GM21423 (cell line): ENCODE results near the gene HSPB7.
"Not testable (repeated sequence)": the region's sequence is repeated elsewhere in the genome, so short reads cannot be mapped to it uniquely, and the experiment has no call there.

ENCODE experiments used
- ATAC-seq: cut with Tn5 transposase; IDR thresholded peaks from one replicate; pipeline ENCODE4 v1.9.1; 2021; ENCODE audit warnings: mild to moderate bottlenecking, moderate library complexity; ENCODE audit not compliant: unreplicated experiment

HSPB7 gene

DNA sequence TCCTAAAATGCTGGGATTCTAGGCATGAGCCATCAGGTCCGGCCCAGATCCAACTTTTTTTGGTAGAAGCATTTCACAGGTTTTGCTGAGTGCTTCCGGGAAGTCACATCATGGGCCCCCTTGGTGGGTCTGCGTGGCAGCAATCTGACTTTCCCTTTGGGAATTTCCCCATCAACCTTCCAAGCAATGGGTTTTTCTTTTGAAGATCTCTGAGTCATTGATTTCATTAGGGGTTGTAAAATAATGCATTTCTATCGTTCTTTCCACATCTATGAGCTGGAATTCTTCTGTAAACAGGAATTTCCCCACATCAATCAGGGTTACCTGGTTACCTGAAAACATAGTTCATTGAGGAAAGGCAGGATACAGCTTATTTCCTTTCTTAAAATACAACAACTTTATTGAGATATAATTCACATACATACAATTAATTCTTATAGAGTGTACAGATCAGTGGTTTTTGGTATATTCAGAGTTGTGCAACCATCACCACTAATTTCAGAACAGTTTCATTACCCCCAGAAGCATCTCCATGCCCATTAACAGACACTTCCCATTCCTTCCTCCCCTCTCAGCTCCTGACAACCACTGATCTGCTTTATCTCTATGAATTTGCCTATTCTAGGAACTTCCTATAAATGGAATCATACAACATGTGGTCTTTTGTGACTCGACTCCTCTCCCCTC lies 32.1 kb downstream of the HSPB7 start:
- ATAC-seq = no peak

DNA sequence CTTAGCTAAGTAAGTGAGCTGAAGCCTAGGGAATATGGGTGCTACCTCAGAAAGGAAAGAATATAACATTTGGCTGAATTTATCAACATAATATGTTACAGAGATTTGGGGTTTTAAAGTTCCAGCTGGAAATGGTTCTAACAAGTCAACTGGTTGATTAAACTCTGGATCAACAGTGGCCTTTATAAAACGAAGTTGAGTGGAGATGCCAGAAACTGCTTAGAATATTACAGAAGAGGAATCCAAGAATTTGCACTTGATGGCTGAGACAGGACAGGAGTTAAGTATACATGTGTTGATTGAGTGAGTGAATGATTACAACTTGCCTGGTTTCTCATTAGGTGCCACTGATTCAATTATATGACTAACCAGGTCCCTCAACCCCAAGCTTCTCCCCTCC lies 34.6 kb downstream of the HSPB7 start:
- no peak for ATAC-seq

DNA sequence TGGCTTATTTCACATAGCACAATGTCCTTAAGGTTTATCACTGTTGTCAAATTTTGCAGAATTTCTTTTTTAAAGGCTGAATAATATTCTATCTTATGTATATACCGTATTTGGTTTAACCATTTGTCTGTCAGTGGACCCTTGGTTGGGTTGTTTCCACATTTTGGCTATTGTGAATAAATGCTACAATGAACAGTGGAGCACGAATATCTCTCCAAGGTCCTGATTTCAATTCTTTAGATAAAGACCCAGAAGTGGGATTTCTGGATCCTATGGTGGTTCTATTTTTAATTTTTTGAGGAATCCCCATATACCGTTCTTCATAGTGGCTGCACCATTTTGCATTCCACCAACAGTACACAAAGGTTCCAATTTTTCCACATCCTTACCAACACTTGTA lies 36.2 kb downstream of the HSPB7 start:
- ATAC-seq = no peak

DNA sequence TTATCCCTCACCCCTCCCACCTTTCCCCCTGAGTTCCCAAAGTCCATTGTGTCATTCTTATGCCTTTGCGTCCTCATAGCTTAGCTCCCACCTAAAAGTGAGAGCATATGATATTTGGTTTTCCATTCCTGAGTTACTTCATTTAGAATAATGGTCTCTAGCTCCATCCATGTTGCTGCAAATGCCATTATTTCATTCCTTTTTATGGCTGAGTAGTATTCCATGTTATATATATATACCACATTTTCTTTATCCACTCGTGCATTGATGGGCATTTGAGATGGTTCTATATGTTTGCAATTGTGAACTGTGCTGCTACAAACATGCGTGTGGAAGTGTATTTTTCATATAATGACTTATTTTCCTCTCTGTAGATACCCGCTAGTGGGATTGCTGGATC lies 39.9 kb downstream of the HSPB7 start:
- ATAC-seq = not testable (repeated sequence)

DNA sequence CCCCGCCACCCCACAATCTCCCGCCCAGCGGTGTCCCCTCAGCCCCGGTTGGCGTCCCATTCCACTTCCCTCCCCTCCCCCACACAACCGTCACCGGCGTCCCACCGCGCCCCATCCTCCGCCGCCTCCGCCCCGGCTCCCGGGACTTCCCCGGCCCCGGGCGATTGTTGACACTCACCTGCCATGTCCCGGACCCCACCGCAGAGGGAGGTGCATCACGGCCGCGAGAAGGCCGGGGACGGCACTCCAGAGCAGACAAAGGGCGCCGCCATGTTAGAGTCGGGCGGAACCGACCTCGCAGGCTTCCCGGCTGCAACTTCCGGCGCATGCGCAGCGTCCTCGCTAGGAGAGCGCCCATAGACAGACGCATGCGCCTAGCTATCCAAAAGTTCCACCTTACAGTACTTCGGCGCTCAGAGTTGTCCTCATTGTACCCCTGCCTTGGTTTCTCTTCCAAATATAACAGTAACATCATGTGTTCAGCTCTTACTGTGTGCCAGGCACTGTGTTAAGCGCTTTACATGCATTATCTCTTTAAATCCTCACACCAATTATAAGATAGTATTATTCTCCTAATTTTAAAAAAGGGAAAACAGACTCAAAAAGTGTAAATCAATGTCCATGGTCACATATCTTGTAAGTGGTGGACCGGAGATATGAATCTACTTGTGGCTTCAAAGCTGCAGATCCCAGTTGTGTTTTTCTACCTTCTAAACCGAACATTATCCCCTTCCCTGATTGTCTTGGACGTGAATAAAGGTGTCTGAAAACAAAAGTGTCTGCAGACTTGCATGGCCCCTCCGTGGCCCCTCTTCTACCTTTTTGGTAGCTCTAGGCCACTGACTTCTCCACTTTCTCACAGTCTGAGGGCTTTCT lies 41.8 kb downstream of the HSPB7 start, which contains the start of gene ZBTB17:
ZBTB17 (minus strand) TSS at position 297 of the 876 bp plus-strand sequence. CDS start 27,606 bp downstream, outside the sequence.
- ATAC-seq = peak; percentile 78

DNA sequence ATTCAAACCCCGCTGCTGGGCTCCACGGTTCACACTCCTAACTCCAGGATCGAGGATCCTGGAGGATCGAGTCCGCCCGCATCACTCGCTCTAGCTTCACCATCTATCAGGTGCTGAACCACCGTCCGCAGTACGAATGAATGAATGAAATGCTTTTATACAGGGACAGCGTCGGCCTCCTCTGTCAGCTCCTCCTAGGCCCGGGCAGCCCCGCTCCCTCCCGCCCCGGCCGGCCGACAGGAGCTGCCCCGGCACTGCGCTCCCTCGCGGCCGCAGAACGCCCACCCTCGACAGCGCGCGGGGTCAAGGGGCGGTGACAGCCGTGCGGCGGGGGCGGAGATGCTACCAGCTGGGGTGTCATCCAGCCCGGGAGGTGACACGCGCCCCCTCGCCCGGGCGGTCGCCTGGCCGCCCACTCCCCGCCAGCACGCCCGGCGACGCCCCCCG lies 42.5 kb downstream of the HSPB7 start:
- ATAC-seq = peak; percentile 59

DNA sequence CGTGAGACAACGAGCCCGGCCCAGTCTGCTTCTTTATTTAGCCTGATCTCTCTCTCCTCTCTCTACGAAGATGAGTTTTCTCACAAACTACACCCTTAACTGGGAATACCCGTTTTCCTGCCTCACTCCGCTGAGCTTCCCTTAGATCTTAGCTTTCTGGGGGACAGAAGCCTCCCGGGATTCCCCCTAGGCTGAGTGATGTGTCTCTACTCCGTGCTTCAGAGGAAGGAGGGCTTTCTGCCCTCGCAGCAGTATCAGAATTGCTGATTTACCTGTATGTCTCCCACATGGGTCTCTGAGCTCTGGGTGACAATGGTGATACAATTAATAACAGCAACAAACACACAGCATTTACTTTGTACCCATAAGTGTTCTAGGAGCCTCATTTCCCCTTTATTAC lies 43.0 kb downstream of the HSPB7 start:
- no peak for ATAC-seq

DNA sequence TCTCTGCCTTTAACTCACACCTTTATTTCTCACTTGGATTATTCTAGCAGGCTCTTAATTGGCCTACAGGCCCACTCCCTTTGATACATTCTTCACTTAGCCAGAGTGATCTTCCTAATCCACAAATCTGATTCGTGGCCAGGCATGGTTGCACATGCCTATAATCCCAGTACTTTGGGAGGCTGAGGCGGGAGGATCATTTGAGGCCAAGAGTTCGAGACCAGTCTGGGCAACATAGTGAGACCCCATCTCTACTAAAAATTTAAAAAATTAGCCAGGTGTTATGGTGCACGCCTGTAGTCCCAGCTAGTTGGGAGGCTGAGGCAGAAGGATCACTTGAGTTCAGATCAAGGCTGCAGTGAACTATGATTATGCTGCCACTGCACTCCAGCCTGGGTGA lies 44.1 kb downstream of the HSPB7 start:
- no peak for ATAC-seq

DNA sequence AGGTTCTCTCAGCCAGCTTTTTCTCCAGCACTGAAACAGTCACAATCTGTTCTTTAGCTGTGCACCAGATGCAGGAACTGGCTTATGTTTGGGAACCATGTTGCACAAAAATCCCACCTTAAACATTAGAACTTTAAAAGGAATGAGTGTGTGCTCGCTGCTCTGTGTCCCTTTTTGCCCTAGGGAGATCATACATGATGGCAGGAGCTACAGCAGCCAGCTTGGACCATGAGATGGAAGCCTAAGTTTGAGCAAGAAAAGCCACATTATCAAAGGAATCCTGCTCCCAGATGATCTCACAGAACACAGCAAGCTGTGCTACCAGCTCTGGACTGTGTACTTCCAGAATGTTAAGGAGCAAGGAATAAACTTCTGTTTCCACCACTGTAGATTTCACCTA lies 45.4 kb downstream of the HSPB7 start:
- no peak for ATAC-seq

DNA sequence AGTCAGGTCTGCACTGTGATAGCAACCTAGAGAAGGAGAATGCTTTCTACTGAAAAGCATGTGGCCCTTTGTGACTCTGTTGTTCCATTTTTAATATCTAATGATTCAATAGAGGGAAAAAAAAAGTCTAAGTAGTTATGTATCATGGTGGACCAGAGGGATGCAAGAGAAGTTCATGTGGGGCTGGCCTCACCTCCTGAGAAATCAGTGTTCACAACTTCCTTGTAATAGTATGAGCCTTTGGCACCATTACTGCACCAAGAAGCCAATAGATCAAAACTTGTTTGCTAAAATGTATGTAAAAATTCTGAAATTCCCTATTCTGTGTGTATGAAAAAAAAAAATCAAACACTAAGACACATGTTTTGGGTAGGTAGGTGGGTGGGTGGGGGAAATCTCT lies 46.9 kb downstream of the HSPB7 start:
- no peak for ATAC-seq

DNA sequence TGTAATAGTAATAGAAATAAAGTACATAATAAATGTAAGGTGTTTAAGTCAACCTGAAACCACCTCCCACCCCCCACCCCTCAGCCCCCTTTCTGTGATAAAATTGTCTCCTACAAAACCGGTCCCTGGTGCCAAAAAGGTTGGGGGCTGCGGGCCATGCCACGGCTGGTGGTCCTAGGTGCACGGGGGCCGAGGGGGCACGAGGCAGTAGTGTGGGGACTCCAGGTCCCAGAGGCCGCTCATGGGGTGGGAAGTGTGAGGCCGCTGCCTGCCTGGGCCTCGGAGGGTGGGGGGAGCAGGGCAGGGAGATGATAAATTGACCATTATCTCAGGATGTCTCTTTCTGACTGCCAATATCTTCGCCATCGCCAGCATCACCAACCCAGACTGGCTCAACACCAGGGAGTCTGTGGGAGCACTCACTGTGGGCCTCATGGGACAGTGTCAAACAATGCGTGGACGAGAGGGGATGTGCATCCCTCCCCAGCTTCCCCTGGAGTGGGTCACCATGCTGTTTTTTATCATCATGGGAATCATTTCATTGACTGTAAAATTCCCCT lies 48.4 kb downstream of the HSPB7 start:
- ATAC-seq = no peak

DNA sequence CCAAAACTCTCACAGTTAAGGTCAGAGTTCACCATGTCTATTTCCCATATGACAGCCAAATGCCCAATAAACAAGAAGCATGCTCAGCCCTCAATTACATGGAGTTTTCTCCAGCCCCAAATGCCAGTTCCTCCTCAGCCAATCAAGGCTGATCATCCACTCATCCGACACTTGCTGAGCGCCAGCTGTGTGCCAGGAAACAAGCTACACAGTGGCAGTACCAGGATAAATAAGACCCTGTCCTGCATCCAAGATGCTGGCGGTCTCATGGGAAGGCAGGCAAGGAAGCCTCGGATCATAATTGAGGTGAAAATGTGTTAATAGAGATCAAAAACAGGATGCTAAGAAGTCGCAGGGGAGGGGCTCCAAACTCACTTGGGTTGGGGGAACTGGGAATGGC lies 49.7 kb downstream of the HSPB7 start:
- no peak for ATAC-seq

DNA sequence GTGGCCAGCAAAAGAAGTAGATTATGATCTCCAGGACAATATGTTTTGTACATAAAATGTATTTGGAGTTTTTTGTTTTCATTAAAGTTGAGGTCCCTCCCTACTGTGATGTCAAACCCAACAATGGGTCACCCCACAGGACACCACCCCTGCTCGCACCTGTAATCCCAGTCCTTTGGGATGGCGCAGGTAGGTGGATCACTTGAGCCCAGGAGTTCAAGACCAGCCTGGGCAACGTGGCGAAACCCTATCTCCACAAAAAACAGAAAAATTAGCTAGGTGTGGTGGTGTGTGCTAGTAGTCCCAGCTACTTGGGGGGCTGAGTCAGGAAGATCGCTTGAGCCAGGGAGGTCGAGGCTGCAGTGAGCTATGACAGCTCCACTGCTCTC lies 50.9 kb downstream of the HSPB7 start:
- no peak for ATAC-seq

DNA sequence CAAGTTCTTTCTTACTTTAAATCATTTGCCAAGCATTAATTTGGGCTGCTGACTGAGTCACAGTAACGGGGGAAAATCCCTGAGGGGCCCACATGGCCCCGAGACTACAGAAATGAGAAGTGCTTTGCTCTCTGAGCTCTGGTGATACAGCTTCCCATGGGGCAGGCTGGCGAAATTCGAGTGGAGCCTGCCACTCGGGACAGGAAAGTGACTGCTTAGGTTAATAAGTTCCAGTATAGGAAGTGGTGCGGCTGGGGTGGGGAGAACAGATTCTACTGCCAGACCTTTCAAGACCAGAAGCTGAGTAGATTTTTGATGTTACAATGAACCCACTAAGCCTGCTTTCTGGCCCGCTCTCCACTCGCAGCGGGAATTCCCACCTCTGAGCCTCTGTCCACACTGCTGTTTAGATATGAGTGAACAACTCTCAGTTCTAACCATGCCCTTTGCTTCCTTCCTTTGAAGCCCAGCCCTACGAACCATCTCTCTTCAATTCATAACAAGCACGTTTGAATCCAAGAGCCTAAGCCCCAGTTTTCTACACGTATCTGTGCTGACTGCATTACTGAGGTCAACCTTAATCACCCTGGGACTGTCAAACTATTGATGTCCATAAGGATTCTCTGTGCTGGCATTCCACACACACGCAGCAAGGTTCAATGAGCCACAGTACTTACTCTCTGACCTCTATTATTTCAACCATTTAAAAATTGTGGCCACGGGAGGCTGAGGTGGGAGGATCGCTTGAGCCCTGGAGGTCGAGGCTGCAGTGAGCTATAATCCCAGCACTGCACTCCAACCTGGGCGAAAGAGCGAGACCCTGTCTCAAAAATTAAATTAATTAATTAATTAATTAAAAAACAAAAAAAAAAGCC lies 51.5 kb downstream of the HSPB7 start:
- peak; percentile 75 for ATAC-seq

DNA sequence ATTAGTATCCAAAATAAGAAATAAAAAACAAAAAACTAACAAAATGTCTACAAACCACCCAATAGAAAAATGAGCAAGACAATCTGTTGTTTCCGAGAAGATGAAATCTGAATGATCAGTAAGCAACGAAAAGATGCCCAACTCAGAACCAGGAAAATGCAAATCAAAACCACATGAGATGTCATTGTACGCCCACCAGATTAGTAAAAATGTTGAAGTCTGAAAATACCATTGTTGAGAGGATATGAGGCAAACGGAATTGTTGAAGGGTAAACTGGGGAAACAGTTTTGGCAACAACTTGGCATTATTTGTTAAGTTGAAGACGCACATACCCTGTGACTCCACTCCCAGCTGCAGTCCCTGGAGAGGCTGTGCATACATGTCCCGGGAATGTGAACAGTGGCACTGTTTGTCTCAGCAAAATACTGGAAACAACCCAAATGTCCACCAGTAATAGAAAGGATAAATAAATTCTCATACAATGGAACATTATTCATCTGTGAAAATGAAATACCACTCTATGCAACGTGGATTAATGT lies 52.5 kb downstream of the HSPB7 start:
- ATAC-seq = no peak
